ENCODE data around the gene GAL3ST2. TPM values are rescaled to one million over a fixed set of nuclear protein-coding genes. Genes with fewer than 3 reads are reported as not detected.
"Not testable (repeated sequence)": the region's sequence is repeated elsewhere in the genome, so short reads cannot be mapped to it uniquely, and the experiment has no call there.

The GAL3ST2 gene
- total RNA-seq, 4 donors from 2014 or later, result 0.50 to 3.1 (median 2.8) TPM; not detected in 1

DNA sequence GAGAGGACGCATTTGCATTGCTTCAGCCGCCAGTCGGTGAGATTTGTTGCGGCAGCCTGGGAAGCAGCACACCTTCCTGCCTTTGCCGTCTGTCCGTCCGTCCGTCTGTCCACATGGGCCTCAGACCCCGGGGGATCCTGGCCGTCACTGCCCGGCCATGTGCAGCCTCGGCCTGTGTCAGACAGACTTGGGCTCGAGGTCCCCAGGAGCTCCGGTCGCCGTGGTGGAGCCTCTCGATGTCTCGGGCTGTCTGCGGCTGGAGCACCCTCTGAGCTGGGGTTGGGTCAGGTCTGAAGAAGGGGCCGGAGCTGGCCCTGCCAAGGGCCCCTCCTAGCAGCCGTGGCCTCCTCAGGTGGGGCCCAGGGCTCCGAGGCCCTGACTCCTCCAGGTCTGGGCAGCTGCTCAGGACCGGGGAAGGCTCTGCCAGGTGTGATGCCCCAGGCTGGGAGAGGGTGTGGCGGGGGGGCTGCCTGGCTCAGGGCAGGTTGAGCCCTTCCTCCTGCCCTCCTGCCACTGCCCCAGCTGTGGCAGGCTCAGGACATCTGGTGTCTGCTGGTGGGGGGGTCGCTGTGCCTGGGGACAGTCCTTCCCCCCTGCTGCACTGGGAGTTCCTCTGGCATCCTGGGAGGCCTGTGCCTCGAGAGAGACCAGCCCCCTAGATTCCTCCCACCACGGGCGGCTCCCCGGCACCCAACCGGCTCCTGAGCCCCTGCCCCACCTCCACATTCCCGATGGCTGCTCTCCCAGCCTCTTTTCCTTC is 44.2 kb downstream of the GAL3ST2 start:
- DNase-seq (ENCODE audit: low spot score), result no peak
- no peak for ATAC-seq (ENCODE audit: low FRiP score)
- TF ChIP-seq, protein P1, sequence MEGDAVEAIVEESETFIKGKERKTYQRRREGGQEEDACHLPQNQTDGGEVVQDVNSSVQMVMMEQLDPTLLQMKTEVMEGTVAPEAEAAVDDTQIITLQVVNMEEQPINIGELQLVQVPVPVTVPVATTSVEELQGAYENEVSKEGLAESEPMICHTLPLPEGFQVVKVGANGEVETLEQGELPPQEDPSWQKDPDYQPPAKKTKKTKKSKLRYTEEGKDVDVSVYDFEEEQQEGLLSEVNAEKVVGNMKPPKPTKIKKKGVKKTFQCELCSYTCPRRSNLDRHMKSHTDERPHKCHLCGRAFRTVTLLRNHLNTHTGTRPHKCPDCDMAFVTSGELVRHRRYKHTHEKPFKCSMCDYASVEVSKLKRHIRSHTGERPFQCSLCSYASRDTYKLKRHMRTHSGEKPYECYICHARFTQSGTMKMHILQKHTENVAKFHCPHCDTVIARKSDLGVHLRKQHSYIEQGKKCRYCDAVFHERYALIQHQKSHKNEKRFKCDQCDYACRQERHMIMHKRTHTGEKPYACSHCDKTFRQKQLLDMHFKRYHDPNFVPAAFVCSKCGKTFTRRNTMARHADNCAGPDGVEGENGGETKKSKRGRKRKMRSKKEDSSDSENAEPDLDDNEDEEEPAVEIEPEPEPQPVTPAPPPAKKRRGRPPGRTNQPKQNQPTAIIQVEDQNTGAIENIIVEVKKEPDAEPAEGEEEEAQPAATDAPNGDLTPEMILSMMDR (IDR thresholded peaks at IDR 0.05), result no peak

DNA sequence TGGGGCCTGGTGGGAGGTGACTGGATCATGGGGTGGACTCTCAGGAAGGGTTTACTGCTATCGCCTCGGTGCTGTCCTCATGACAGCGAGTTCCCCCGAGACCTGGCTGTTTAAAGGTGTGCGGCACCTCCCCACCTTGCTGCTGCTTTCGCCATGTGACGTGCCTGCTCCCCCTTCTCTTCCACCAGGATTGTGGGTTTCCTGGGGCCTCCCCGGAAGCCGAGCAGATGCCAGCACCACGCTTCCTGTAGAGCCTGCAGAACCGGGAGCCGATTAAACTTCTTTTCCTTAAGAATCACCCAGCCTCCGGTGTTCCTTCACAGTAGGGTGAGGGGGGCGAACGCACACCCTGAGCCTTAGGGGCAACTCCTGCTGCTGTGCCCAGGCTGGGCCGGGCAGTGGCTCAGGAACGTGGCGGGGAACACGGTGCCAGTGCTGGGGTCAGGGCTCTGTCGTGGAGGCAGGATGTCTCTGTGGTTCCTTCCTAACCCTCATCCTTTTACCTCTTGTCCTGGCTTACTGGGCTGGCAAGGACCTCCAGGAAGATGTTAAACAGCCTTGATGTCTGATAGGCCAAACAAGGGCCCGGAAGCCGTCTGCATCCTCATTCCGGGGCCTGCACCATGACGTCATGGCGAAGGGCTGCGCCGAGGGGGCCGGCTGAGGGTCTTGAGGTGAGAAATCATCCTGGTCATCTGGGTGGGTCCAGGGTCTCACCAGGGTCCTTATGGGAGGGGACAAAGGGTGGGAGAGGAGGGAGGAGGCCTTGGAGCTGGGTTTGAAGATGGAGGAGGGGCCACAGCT is 45.0 kb downstream of the GAL3ST2 start:
- ATAC-seq (ENCODE audit: low FRiP score) (no peak), DNase-seq (ENCODE audit: low spot score) (no peak)
- TF ChIP-seq, protein P1 (IDR thresholded peaks at IDR 0.05), result no peak

DNA sequence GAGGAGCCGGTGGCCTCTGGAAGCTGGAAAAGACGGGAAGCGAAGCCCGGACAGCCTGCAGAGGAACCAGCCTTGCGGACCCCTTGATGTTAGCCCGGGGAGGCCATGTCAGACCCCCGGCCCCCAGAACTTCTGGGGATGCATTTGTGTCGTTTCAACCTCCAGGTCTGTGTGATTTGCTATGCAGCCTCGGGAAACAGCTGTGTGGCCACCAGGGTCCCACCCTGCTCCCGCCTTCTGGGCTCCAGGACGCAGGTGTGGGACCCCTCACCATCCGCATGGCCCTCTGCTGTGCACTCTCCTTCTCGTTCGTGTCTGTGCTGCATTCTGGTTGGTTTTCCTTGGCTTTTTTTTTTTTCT is 45.6 kb downstream of the GAL3ST2 start:
- TF ChIP-seq, protein P1 (IDR thresholded peaks at IDR 0.05), result no peak
- no peak for DNase-seq (ENCODE audit: low spot score)
- no peak for ATAC-seq (ENCODE audit: low FRiP score)

GRCh38 chr2:241823531-241824437 is 47.2 kb downstream of the GAL3ST2 start:
- ATAC-seq (ENCODE audit: low FRiP score); DNase-seq (ENCODE audit: low spot score): not testable (repeated sequence)

- TF ChIP-seq, protein P1 (IDR thresholded peaks at IDR 0.05), result no peak
- DNase-seq (ENCODE audit: low spot score), result no peak
- no peak for ATAC-seq (ENCODE audit: low FRiP score)
Measured at GRCh38 chr2:241827394-241827793, 50.8 kb downstream of the GAL3ST2 start.

- ATAC-seq (ENCODE audit: low FRiP score), result no peak
Measured at GRCh38 chr2:241833101-241833663, 56.6 kb downstream of the GAL3ST2 start.

DNA sequence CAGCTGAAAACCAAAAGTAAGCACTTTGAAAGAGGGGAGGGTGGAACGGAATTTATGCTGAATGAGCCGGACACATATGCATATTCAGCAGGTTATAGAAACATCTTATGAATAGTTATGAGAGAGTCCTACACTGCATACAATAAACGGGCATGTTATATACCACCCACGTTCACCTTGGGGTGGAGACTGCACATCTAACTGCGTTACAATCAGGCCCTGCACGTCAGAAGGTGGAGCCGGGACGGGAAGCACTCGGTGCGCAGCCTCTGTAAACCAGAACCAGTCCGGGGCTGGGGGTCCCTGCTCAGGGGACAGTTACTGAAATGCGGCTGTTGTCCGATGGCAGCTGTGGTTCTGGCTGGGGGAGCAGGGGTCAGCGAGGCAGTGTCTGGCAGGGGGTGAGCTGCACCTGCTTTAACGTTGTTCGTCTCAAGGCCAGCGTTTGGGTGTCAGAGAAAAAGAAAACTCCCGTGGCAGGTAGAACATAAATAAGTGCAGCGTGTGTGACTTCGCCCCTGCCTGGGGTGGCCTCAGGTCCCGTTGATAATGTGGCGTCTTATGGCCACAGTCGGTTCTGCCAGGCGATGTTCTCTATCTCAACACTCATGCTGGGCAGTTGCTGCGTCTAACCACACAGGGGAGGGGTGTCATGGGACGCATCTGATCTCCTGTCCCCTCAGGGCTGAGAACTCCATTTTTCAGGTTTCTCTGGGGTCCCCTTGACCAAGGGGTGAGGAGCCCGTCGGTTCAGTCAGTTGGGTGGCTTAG is 57.3 kb downstream of the GAL3ST2 start:
- ATAC-seq (ENCODE audit: low FRiP score); DNase-seq (ENCODE audit: low spot score): not testable (repeated sequence)

More at GRCh38 chr2:241833101-241833663, 56.6 kb downstream of the GAL3ST2 start:
- TF ChIP-seq, protein P1 (IDR thresholded peaks at IDR 0.05), result no peak
- no peak for DNase-seq (ENCODE audit: low spot score)

All from omental fat pad (tissue), 4 donors.